NCI-H82 (cell line): Measurements from ENCODE around the gene ZNF775.
A peak's percentile ranks its signal among the peaks of the same experiment; 100 is the strongest.
"Not testable (repeated sequence)": the region's sequence is repeated elsewhere in the genome, so short reads cannot be mapped to it uniquely, and the experiment has no call there.

Source experiments
- DNase-seq: peaks from one replicate; lab custom pipeline; 2025; lab: John Stamatoyannopoulos, UW

ZNF775 gene

GRCh38 chr7:150382123-150382843 lies 3.2 kb downstream of the ZNF775 start:
- DNase-seq = no peak

GRCh38 chr7:150382844-150383225 lies 3.7 kb downstream of the ZNF775 start:
- DNase-seq = no peak

- peak; percentile 99 for DNase-seq
Observed at GRCh38 chr7:150383710-150384397, 4.7 kb downstream of the ZNF775 start.

GRCh38 chr7:150384406-150385301 lies 5.5 kb downstream of the ZNF775 start:
- DNase-seq = no peak

- peak; percentile 44 for DNase-seq
Observed at GRCh38 chr7:150385302-150385723, 6.2 kb downstream of the ZNF775 start.

GRCh38 chr7:150385884-150386283 lies 6.8 kb downstream of the ZNF775 start:
- DNase-seq = not testable (repeated sequence)

- no peak for DNase-seq
Observed at GRCh38 chr7:150388306-150388705, 9.2 kb downstream of the ZNF775 start.

GRCh38 chr7:150388709-150389531 lies 9.8 kb downstream of the ZNF775 start:
- peak; percentile 96 for DNase-seq

GRCh38 chr7:150389532-150389816 lies 10.3 kb downstream of the ZNF775 start:
- DNase-seq = no peak

GRCh38 chr7:150390205-150390604 lies 11.1 kb downstream of the ZNF775 start:
- no peak for DNase-seq

- no peak for DNase-seq
Observed at GRCh38 chr7:150393325-150393724, 14.2 kb downstream of the ZNF775 start.

GRCh38 chr7:150396426-150396825 lies 17.3 kb downstream of the ZNF775 start:
- DNase-seq = no peak

GRCh38 chr7:150396851-150397260 lies 17.7 kb downstream of the ZNF775 start:
- DNase-seq = no peak

- DNase-seq = no peak
Observed at GRCh38 chr7:150397346-150398107, 18.4 kb downstream of the ZNF775 start.

GRCh38 chr7:150398108-150398964 lies 19.2 kb downstream of the ZNF775 start:
- DNase-seq = no peak

GRCh38 chr7:150398965-150399320 lies 19.8 kb downstream of the ZNF775 start:
- DNase-seq = no peak

- DNase-seq = no peak
Observed at GRCh38 chr7:150399421-150400007, 20.4 kb downstream of the ZNF775 start.

- no peak for DNase-seq
Observed at GRCh38 chr7:150400008-150400787, 21.1 kb downstream of the ZNF775 start.

- DNase-seq = no peak
Observed at GRCh38 chr7:150400788-150401423, 21.8 kb downstream of the ZNF775 start.
